Left renal pelvis (tissue), 4 donors: Measurements from ENCODE around the gene SUSD3. TPM values are rescaled to one million over a fixed set of nuclear protein-coding genes. Genes with fewer than 3 reads are reported as not detected.

ENCODE experiments used
- DNase-seq, 4 donors: peaks; one replicate each; pipeline ENCODE4 v3.0.0-alpha.2; 2013; ENCODE audit warnings: low read depth in 4 of 4, low spot score in 3 of 4
- polyA plus RNA-seq, 4 donors: library from polyadenylated mRNA; unstranded; fragments of 120-200 nt; gene quantifications; one replicate each; pipeline ENCODE4 v1.2.1, GENCODE V29; 2013; ENCODE audit not compliant: insufficient read length in 4 of 4

Gene SUSD3
- polyA plus RNA-seq, 4 donors = 2.6 to 9.7 (median 7.4) TPM

DNA sequence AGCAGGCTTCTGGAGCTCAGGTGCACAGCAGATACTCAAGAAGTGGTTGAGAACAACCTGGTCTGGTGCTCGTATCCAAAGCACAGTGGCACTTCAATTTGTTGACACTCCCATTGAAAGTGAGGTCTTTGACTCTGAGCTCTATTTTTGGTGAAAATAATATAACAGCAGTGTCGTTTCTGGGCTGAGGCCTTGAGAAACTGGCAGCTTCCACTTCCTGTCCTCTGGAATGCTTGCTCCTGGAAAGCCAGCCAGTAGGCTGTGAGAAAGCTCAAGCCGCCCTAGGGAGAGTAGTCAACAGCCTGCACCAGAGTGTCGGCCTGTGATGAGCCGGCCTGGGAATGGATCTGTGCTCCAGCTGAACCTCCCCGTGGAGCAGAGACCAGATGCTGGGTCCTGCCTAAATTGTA lies 6.8 kb upstream of the SUSD3 start:
- no peak for DNase-seq

DNA sequence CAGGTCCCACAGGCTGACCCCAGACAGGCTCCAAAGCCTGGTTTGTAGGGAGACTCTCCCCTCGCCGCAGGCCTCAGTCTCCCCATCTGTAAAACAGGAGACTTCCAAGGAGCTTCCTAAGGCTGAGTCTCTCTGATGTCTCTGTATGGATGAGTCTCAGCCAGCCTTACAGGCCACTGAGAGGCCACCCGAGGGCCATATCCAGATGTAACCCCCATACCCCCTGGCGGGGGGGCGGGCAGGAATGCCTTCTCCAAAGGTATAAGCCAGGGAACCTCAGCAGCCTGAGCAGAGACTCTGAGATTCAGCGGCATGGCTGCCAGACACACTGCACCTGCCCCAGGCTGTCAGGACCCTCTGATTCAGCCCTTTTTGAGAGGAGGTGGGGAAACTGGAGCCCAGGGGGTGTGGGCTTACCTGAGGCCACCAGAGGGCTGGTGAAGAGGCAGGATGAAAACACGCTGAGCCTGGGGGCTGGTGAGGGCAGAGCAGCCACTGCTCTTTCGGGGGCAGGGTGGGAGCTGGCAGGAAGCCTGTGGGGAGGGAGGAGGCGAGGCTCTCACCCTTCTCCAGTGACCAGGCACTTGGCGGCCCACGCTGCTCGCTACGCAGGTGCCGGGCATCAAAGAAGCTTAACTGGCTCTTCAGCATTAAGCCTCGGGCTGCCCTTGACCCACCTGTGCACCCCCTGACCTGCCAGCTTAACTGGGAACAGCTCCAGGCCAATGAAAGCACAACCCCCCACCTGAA lies 5.5 kb upstream of the SUSD3 start:
- no peak for DNase-seq

DNA sequence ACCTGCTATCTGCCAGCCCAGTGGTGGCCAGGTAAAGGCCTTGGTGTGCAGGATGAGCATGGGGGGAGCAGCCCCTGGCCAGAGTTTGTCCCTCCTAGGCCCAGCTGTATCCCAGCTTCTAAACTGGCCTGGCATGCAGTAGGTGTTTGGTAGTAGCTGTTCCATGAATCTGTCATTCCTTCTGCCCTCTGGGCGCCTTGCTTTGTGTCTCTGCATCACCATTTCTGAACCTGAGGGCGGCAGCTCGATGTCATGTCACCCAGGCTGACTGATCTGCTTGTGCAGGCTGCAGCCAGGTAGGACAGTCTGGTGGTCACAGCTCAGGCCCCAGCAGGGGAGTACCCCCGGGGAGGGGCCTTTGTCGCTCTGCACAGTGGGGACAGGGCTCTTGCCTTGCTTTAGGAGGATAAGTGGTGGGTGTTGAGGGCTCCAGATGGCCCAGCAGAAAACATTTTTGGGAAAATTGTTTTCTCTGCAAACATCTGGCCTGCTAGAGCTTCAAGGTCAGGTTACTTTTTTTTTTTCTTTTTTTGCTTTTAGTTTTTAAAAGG lies 4.6 kb upstream of the SUSD3 start:
- DNase-seq = no peak

DNA sequence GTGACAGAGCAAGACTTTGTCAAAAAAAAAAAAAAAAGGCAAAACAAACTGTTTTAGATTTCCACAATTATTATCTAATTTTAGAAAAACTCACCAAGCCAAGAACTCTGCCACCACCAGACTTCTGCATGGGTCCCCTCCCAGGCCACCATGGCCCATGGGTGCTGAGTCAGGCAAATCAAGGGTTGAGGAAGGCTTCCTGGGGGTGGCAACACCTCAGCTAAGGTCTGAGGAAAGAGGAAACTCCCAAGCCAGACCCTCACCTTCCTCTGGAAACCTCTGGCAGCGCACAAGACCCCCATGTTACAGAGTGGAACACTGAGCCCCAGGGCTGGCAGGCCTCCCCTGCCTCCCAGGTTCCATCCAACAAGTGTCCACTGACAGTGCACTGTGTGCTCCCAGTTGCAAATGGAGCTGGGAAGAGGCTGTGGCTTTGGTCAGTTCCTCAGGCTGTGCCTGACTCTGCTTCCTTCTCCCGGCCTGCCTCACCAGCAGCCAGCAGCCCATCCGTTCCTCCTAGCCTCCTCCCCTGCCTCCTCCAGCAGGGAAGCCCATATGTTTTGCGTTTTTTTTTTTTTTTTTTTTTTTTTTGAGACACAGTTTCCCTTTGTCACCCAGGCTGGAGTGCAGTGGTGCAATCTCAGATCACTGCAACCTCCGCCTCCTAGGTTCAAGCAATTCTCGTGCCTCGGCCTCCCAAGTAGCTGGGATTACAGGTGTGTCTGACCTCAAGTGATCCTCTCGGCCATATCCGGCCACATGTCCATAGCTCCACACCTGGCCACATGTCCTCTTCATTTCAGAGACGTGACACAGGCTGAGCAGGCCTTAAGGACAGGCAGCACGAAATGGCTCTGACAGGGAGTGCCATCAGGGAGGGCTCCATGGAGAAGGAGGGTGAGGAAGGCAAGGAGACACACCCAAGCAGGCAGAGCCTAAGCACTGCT lies 3.5 kb upstream of the SUSD3 start:
- DNase-seq = no peak

DNA sequence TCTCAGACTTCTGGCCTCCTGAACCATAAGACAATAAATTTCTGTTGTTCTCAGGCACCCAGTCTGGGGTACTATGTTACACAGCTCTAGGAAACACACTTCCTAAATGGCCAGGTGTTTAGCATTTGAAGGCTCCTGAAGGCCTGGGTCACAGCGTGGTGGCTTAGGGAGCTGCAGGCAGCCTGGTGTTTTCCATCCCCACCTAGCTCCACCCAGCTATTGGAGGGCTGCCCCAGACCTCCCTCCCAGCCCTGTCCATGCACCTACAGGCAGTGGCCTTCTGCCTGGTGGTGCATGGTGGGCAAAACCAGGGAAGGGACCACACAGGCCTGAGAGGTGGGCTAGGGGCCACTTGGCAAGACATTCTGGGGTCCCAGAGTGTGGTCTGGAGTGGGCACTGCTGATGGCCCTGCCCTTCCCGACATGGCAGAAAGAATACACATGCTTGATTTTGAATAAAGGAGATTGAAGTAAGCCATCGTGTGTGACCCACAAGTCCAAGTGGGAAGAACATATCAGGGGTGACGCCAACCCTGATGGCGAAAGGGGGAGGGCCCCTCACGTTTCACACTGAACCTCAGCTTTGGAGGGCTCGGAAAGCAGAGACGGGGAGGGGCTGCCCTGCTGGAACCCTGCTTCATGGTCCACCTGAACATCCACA lies 1.3 kb upstream of the SUSD3 start:
- DNase-seq = no peak

DNA sequence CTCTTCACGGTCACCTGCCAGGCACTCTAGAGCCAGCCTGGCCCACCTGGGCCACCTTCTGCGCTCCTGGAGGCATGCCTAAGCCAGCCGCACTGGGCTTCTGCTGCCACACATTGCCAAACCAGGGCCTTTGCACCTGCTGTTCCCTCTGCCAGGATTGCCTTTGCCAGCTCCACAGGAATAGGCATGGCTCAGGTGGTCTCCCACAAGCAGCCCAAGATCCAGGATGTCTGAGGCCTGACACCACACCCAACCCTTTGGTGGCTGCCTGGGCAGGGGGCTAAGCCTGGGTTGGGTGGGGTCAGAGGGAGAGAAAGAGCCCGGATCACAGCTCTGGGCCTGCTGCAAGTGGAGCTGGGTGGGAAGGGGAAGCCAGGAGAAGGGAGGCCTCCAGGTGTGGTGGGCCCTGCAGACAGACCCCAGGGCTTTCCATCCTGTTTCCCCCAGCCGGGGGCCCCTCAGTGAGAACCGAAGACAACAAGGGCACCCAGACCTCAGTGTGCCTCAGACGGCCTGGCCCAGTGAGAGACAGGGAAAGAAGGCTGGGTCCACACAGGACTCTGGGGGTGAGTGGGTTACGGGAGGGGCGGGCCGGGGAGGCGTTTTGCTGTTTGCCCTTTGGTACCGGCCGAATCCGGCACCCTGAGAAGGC lies 672 bp upstream of the SUSD3 start:
- no peak for DNase-seq

DNA sequence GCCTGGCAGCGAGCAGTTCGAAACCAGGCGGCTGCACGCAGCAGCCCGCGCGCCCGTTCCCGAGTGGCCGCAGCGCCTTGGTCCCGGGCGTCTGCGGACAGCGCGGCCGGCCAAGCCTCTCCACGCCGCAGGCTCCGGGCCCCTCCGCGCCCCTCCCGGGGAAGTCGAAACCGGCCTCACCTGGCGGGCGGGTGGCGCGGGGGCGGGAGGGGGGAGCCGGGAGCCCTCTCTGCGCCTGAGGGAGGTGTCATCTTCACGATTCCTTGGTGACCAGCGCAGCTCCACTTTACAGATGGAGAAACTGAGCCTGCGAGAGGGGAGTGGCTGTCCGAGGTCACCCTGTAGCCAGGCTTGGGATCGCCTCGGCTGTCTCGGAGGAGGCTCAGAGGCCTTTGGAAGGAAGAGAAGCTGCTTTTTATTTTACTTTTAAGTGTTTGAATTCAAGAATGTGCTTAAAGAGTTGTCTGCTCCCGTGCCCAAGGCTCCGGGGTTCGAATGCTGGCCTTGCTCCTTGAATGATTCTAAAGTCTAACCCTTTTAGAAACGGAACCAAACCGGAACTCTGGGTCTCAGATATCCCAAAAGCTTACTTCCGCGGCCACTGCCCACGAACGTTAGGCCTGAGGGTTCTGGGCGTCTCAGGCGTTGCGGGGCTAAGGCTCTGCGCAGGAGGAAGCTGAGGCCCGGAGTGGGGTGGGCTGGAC lies 662 bp downstream of the SUSD3 start:
- DNase-seq = no peak

DNA sequence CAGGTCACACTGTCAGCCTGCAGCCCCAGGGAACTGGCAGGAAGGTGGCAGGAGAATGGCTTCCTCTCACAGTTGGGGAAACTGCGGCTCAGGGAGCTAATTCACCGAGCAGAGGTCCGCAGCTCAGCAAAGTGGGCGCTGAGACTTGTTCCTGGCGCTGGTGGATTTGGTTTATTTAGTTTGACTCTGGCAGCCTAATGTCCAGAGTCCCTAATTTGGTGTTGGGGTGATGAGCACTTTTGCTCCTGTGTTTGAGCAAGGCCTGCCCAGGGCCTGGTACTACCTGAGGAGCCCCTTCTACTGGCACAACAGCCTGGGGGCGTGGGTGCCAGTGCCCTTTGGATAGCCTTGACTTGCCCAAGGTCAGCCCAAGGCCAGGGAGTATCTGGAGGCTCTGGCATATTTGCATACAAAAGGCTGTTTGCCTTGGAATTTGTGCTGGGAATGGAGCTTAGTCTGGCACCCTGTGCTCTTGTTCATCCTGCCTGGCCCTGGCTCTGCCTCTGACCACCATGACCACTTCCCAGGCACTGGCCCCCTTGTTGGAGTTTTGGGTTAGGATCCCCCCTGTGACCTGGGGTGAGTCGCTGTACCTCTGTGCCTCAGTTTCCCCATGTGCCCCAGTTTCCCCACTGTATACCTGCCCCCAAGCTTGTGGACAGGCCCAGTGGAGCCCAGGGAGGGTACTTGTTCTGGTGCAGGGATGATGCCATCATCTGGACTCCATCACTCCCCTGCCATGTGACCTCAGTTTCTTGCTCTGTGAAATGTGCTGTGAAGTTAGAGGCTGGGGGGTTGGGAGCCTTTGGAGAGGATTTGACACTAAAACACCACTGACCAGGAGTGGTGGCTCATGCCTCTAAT lies 1.4 kb downstream of the SUSD3 start:
- DNase-seq = no peak

DNA sequence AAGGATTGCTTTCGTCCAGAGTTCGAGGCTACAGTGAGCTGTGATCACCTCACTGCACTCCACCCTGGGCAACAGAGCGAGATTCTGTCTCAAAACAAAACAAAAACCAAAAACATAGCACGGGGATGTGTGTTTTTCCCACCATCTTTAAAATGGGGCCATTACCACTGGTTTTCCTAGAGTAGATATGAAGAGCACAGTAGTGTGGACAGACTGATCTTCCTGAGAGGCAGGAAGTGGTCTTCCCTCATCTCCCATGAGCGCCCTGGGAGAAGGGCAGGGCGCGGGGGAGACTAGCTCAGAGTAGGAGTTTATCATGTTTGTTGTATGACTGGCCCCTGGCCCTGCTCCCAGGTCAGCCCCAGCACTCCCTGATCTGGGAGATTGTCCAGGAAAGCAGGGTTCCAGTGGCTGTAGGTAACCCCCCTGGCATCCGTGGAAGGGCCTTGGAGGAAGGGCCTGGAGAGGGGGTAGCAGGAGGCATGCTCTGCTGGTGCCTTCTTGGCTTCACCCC lies 2.3 kb downstream of the SUSD3 start:
- no peak for DNase-seq

DNA sequence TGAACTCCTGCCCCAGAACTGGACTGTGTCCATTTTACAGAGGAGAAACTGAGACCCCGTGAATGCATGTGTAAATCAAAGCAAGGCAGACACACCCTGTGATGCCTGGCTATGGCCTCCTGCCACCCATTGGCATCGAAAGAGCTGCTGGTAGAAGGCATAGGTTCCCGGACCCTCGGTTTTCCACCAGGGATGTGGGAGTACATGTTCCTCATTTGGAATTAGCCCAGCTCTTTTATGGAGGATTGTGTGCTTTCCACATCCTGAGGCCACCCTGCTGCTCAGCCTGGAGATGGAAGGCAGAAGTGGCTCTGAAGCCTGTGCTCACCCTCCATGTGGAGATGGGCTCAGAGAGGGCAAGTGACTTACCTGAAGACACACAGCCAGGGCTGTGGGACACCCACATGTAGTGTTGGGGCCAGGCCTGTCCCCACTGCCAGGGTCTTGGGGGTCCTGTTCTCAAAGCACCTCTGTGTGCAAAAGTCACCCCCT lies 2.8 kb downstream of the SUSD3 start:
- DNase-seq = no peak

DNA sequence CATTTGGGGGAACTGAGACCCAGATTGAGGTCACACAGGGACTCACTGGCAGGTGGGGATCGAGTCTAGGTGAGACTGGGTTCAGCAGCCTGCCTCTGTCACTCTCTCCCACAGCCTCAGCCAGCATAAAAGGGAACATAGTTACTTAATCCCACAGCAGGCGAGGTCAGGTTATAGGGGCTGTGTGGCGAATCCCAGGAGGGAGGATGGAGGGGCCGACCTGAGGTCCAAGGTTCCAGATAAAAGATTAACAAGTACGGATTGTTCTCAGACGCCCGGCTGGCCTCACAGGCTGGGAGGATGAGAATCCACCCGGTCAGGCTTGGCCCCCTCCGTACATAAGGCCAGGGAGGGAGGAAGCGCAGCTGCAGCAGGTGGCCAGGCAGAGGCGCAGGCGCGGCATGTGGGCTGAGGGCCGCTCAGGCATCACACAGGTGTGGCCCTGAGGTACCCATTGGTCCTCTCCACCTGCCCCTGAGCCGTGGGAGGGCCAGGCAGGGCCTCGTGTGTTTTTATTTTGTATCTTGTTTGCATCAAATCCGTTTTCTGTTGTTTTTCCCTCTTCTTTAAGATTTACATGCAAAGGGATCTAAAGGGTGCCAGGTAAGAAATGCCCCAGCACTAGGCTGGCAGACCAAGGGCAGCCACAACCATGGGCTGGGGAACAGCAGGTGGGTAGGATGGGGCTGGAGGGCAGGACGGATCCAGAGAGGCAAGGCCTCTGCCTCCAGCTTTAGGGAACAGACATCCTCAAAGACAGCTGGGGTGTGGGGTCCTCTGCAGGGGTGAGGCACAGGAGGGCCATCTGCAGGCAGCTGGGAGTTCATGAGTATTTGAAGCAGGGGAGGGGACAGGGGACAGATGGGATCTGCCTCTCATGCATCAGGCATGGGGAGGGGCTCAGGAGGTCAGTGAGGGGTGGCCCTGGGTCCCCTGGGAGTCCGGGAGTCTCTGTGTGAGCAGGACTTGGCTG lies 3.6 kb downstream of the SUSD3 start:
- no peak for DNase-seq

DNA sequence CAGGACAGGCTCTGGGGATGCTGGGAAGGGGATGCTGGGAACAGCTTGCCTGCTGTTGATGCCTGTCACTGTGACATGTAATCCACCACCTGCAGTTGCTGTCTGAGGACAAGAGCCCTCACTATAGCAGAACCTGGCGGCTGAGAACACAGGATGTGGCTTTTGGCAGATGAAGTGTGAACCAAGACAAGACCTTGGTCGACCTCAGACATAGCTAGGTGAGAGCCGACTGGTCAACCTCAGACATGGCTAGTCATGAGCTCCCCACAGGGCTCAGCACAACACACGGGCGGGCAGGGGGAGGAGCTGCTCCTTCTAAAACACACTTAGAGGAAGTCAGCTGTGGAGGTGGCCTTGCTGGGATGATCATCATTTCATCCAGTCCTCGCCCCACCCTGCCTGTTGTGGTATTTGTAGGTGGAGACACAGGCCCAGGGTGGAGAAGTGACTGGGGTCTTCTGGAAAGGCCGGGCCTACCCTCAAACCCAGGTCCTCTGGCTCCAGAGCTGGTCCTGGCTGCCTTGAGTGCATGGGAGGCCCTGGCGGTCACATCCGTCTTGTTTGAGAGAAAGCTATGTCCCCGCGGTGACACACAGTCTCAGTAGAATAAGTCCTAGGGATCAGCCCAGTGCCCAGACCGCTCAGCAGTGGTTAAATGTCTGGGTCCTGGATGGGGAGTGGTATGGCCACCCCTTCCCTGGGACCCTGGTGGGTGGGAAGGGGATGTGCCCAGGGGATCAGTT lies 6.1 kb downstream of the SUSD3 start:
- DNase-seq = no peak

DNA sequence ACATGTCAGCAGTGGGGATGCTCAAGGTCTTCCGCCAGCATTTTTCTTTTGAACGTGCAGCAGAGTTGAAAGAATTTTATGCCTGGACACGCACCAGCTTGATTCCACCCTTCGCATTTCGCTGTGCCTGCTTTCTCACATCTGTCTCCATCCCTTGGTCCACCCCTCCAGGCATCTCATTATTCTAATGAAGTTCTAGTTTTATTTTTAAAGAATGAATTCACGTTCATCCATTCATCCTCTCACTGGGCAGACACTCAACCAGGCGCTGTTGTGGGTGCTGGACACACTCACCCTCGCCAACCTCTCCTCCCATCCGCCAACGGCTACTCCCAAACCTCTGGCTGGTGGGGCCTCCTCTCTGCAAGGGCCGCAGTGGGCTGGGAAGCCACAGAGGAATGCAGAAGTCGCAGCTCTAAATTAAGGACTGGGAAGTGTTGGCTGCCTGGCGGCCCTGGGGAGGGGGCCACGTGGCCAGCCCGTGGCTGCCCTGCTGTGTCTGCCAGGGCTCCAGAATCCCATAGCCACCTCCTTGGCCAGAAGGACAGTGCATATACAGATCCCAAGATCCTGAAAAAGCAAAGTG lies 6.7 kb downstream of the SUSD3 start:
- no peak for DNase-seq

DNA sequence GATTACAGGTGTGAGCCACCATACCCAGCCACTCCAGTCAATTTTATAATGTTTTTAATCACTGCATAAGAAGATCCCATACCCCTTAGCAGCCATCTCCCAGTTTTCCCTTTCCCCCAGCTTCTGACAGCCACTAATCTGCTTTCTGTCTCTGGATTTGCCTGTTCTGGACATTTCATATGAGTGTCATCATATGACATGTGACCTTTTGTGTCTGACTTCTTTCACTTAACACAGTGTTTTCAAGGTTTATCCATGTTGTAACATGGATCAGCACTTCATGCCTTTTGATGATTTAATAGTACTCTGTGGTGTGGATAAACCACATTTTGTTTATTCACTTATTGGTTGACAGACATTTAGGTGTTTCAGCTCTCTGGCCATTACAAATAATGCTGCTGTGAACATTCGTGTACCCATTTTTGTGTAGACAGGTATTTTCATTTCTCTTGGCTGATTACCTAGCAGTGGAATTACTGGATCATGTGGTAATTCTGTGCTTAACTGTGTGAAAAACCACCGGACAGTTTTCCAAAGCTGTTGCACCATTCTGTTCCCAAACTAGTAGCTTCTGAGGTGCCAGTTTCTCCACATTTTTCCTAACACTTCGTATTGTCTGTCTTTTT lies 8.6 kb downstream of the SUSD3 start:
- DNase-seq = no peak

DNA sequence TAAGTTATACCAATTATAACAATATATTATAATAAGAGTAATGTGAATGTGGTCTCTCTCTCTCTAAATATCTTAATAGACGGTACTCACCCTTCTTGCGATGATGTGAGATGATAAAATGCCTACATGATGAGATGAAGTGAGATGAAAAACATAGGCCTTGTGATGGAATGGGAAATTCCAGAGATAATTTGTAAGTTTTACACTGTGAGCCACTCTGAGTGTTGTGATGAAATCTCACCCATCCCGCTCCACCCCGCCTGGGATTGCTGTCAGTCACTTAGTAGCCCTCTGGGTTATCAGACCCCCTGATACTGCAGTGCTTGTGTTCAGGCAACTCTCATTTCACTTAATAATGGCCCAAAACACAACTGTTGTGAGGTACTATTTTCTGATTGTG lies 10.5 kb downstream of the SUSD3 start:
- no peak for DNase-seq

DNA sequence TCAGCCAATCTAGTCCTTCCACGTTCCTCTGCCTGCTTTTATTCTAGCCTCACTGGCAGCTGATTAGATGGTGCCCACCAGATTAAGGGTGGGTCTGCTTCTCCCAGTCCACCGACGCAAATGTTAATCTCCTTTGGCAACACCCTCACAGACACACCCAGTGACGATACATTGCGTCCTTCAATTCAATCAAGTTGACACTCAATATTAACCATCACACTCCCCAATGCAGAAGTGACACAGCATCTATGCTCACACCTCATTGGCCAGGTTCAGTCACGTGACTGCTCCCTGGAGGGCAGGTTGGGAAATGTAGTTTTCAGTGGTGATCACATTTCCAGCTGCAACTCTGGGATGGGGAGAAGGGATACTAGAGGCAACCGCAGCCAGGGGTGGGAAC lies 13.0 kb downstream of the SUSD3 start:
- DNase-seq = no peak
